Caco-2 (cell line): ENCODE results near the gene SRP19. TPM values are rescaled to one million over a fixed set of nuclear protein-coding genes. Genes with fewer than 3 reads are reported as not detected.

Experiments used
- BruUV-seq: library from RNA; stranded (reverse); fragments of 400-500 nt; replicated peaks from 2 replicates; lab custom pipeline; 2021; lab: Mats Ljungman, UMichigan
- CTCF ChIA-PET: fragments of 300-600 bp; sonication (Branson Sonifier 250); formaldehyde crosslinking; loops from one replicate; lab custom pipeline; 2022; ENCODE audit warnings: antibody characterized with exemption; lab: Charles Lee
- POLR2A ChIA-PET: fragments of 300-600 bp; sonication (Branson Sonifier 250); formaldehyde crosslinking; loops from one replicate; lab custom pipeline; 2022; ENCODE audit warnings: antibody characterized with exemption; lab: Charles Lee
- DNase-seq, 2 experiments: peaks; one replicate each; pipeline versions ENCODE4 v3.0.0 to v3.0.0-alpha.2; 2020 to 2022
- H3K27me3 ChIP-seq: replicated peaks from 2 replicates; pipeline ENCODE4 v1.6.0; 2011; ENCODE audit warnings: low read length; ENCODE audit not compliant: control insufficient read depth, insufficient read depth
- H3K36me3 ChIP-seq: 2 replicates; pipeline ENCODE4 v1.5.1; 2011; ENCODE audit warnings: low read length; ENCODE audit not compliant: control insufficient read depth, insufficient read depth
- H3K4me1 ChIP-seq: fragments of 250-450 bp; sonication (Bioruptor Pico); 2 replicates; pipeline ENCODE4 v1.5.1; 2020; ENCODE audit warnings: mild to moderate bottlenecking
- H3K4me3 ChIP-seq: 2 replicates; pipeline ENCODE4 v1.5.1; 2011; ENCODE audit warnings: low read depth, mild to moderate bottlenecking, control low read depth, low read length
- H3K9me3 ChIP-seq: fragments of 250-450 bp; sonication (Bioruptor Pico); 2 replicates; pipeline ENCODE4 v1.5.1; 2020; ENCODE audit warnings: mild to moderate bottlenecking, moderate library complexity
- H3K27ac Mint-ChIP-seq: one replicate; pipeline ENCODE4 v1.8.0; 2022; ENCODE audit warnings: mixed read lengths; ENCODE audit not compliant: unreplicated experiment
- H3K27me3 Mint-ChIP-seq: one replicate; pipeline ENCODE4 v1.8.0; 2022; ENCODE audit warnings: mixed read lengths; ENCODE audit not compliant: insufficient read depth, unreplicated experiment
- H3K36me3 Mint-ChIP-seq: one replicate; pipeline ENCODE4 v1.8.0; 2022; ENCODE audit warnings: mild to moderate bottlenecking, mixed read lengths; ENCODE audit not compliant: insufficient read depth, unreplicated experiment
- H3K4me1 Mint-ChIP-seq: one replicate; pipeline ENCODE4 v1.8.0; 2022; ENCODE audit warnings: low read depth, mixed read lengths; ENCODE audit not compliant: unreplicated experiment
- H3K4me3 Mint-ChIP-seq: one replicate; pipeline ENCODE4 v1.8.0; 2022; ENCODE audit warnings: mild to moderate bottlenecking, moderate library complexity, mixed read lengths; ENCODE audit not compliant: unreplicated experiment
- H3K9me3 Mint-ChIP-seq: one replicate; pipeline ENCODE4 v1.8.0; 2022; ENCODE audit warnings: mixed read lengths; ENCODE audit not compliant: unreplicated experiment
- CTCF ChIP-seq, 2 experiments: fragments of 200-600 bp in 1 of 2; IDR thresholded peaks; 1 replicate in 1 of 2; 2 replicates in 1 of 2; pipeline versions ENCODE4 v1.5.1 to v1.8.0; 2011 to 2022; ENCODE audit warnings: antibody characterized with exemption in 1 of 2, control low read depth in 1 of 2, inconsistent platforms in 1 of 2, low read depth in 1 of 2, low read length in 1 of 2, mild to moderate bottlenecking in 1 of 2, moderate library complexity in 1 of 2; ENCODE audit not compliant: insufficient read depth in 1 of 2, severe bottlenecking in 1 of 2, unreplicated experiment in 1 of 2
- intact Hi-C: fragments of 100-400 bp; cut with micrococcal nuclease; formaldehyde crosslinking; loops from one replicate; pipeline ENCODE4 v1.10.0; 2022; ENCODE audit not compliant: unreplicated experiment
- total RNA-seq: library from RNA; stranded (reverse); gene quantifications from 2 replicates; pipeline ENCODE4 v1.2.3, GENCODE V29; 2022

SRP19 gene
- total RNA-seq, 1 experiment from 2014 or later: 65.1 TPM

GRCh38 chr5:112844489-112844888 lies 16.6 kb upstream of the SRP19 start:
- CTCF ChIA-PET: interaction anchor here (0.6 kb wide), 1 partner anchor 85 kb away, joined by 3 read pairs; no protein-coding TSS in a partner anchor
- no TSS peak for BruUV-seq

GRCh38 chr5:112846556-112846955 lies 14.5 kb upstream of the SRP19 start:
- TF ChIP-seq CTCF (IDR thresholded peaks at IDR 0.05; ENCODE audit: insufficient read depth in 1 of 2, low read depth in 1 of 2, low read length in 1 of 2, severe bottlenecking in 1 of 2, unreplicated experiment in 1 of 2): no peak
- Mint-ChIP-seq H3K4me3 (no peak overlapping the region), H3K9me3 (no peaks in the 10 kb centered on the region), H3K36me3 (no peaks in the 10 kb centered on the region), H3K27ac (no peak overlapping the region), H3K27me3 (no peaks in the 10 kb centered on the region), H3K4me1 (no peaks in the 10 kb centered on the region)
- DNase-seq: no peak
- intact Hi-C loops: loop anchor here (2.0 to 5.0 kb wide), 2 partner anchors 50 to 84 kb away; no protein-coding TSS in a partner anchor
- Histone ChIP-seq H3K4me3 (no peak overlapping the region), H3K36me3 (0 out of 2 replicates have a peak, but pooled peaks cover 1% of the 10 kb centered on the region), H3K4me1 (no peaks in the 10 kb centered on the region), H3K9me3 (no peaks in the 10 kb centered on the region), H3K27me3 (no peaks in the 10 kb centered on the region)
- CTCF ChIA-PET: no interaction called here
- BruUV-seq: no TSS peak
- POLR2A ChIA-PET: no interaction called here

More at GRCh38 chr5:112844489-112844888, 16.6 kb upstream of the SRP19 start:
- Mint-ChIP-seq H3K27ac (no peak overlapping the region), H3K36me3 (peaks cover 11% of the 10 kb centered on the region), H3K9me3 (no peaks in the 10 kb centered on the region), H3K27me3 (no peaks in the 10 kb centered on the region), H3K4me3 (no peak overlapping the region), H3K4me1 (no peaks in the 10 kb centered on the region)
- TF ChIP-seq CTCF (IDR thresholded peaks at IDR 0.05; ENCODE audit: insufficient read depth in 1 of 2, low read depth in 1 of 2, low read length in 1 of 2, severe bottlenecking in 1 of 2, unreplicated experiment in 1 of 2): no peak
- intact Hi-C loops: no loop called here
- Histone ChIP-seq H3K36me3 (0 out of 2 replicates have a peak, but pooled peaks cover 1% of the 10 kb centered on the region), H3K9me3 (no peaks in the 10 kb centered on the region), H3K4me1 (no peaks in the 10 kb centered on the region), H3K27me3 (no peaks in the 10 kb centered on the region), H3K4me3 (no peak overlapping the region)
- POLR2A ChIA-PET: no interaction called here
- no peak for DNase-seq

- 0 out of 2 replicates have a peak, but pooled peaks cover 1% of the 10 kb centered on the region for H3K36me3 ChIP-seq
- no peaks in the 10 kb centered on the region for H3K9me3 ChIP-seq
- H3K27me3 ChIP-seq: no peaks in the 10 kb centered on the region
- no peak for TF ChIP-seq CTCF (IDR thresholded peaks at IDR 0.05; ENCODE audit: insufficient read depth in 1 of 2, low read depth in 1 of 2, low read length in 1 of 2, severe bottlenecking in 1 of 2, unreplicated experiment in 1 of 2)
- H3K4me3 ChIP-seq: no peak overlapping the region
- ChIA-PET POLR2A (no interaction called here), CTCF (no interaction called here)
- no peak for DNase-seq
- H3K27ac Mint-ChIP-seq: no peak overlapping the region
- H3K27me3 Mint-ChIP-seq: no peaks in the 10 kb centered on the region
- H3K36me3 Mint-ChIP-seq: no peaks in the 10 kb centered on the region
- H3K4me1 Mint-ChIP-seq: no peaks in the 10 kb centered on the region
- intact Hi-C loops: loop anchor here (2.0 to 5.0 kb wide), 2 partner anchors 51 to 85 kb away; no protein-coding TSS in a partner anchor
- no peaks in the 10 kb centered on the region for H3K4me1 ChIP-seq
- no peaks in the 10 kb centered on the region for H3K9me3 Mint-ChIP-seq
- BruUV-seq: no TSS peak
- no peak overlapping the region for H3K4me3 Mint-ChIP-seq
Measured at GRCh38 chr5:112847306-112847705, 13.8 kb upstream of the SRP19 start.
